DMS79 treated with DMSO at 0.1 percent for 48 hours (cell line): ENCODE data around the gene NRARP.
"Not testable (repeated sequence)": the region's sequence is repeated elsewhere in the genome, so short reads cannot be mapped to it uniquely, and the experiment has no call there.

Experiments used
- DNase-seq: peaks from one replicate; lab custom pipeline; 2025; lab: John Stamatoyannopoulos, UW

Gene NRARP

GRCh38 chr9:137302118-137302448 lies at the start of gene NRARP:
NRARP (minus strand) TSS chr9:137302271; CDS start chr9:137301928, 343 bp downstream.
- DNase-seq = peak; percentile 66

GRCh38 chr9:137350696-137351584 lies 48.9 kb upstream of the NRARP start:
- no peak for DNase-seq

GRCh38 chr9:137349471-137350033 lies 47.5 kb upstream of the NRARP start:
- DNase-seq = no peak

DNA sequence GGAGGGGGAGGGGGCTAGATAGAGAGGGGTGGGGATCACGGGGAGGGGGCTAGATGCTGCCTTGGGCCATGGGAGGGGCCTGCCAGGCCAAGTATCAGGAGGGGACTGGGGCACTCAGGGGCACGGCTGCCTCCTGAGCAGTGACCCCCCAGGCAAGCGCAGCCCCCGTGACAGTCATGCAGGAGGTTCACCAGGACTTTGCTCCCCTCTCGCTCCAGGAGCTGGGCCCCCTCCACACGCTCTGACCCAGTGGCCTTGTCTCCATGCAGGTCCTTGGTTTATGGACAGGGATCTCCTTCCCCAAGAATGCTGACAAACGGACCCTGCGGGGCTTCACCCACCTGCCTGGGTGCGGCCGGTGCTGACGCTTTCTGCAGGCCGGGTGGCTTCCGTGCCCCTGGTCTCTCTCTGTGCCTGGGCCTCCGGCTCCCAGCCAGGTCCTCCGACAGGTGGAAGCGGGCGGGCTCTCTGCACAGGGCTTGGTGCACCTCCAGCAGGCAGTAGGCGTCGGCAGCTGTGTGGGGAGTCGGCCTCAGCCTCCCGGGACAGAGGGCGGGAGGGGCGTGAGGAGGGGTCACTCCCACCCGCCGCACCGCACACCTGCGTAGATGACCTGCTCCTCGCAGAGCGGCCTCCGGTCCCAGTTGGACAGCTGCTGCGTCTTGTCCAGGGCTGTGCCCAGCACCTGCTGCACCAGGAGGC lies 46.8 kb upstream of the NRARP start:
- DNase-seq = no peak

- no peak for DNase-seq
These were observed 45.9 kb upstream of the NRARP start for GRCh38 chr9:137347928-137348327.

DNA sequence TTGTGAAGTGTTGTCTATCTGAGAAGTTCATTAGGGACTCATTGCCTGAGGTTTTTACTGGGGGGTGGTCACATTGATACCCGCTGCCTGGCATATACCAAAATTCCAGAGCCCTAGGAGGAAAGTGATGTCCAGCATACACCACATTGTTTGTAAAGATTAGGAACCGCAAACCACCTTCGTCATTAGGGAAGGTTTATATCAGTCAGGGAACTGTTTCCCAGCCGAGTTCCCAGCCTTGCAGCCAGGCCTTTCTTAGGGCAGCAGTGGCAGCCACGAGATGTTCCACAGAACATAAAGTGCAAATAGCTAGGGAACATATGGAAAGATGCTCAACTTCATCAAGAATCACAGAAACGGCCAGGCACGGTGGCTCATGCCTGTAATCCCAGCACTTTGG lies 40.4 kb upstream of the NRARP start:
- no peak for DNase-seq

DNA sequence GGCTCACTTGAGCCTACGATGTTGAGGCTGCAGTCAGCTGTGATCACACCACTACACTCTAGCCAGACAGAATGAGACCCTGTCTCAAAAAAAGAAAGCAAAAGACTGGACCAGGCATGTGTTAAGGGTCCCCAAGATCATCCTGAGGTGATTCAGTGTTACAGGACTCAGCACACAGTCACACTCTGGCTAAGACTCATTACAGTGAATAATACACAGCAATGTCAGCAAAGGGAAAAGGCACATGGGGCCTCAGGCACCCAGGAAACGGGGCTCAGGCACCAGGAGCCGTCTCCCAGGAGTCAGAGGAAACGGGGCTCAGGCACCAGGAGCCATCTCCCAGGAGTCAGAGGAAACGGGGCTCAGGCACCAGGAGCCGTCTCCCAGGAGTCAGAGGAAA lies 39.2 kb upstream of the NRARP start:
- DNase-seq = no peak

DNA sequence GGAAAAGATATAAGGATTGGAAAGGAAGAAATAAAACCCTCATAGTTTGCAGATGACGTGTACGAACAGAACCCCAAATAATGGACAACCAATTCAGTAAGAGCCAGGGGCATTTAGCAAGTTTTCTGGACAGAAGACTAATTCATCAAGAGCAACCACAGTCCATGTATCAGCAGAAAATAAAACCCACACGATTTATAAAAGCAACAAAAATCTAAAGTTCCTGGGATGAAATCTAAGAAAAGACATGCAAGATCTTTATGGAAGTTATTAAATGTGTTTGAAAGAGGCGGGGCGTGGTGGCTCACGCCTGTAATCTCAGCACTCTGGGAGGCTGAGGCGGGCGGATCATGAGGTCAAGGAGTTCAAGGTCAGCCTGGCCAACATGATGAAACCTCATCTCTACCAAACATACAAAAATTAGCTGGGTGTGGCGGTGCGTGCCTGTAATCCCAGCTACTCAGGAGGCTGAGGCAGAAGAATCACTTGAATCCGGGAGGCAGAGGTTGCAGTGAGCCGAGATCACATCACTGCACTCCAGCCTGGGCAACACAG lies 37.9 kb upstream of the NRARP start:
- not testable (repeated sequence) for DNase-seq

DNA sequence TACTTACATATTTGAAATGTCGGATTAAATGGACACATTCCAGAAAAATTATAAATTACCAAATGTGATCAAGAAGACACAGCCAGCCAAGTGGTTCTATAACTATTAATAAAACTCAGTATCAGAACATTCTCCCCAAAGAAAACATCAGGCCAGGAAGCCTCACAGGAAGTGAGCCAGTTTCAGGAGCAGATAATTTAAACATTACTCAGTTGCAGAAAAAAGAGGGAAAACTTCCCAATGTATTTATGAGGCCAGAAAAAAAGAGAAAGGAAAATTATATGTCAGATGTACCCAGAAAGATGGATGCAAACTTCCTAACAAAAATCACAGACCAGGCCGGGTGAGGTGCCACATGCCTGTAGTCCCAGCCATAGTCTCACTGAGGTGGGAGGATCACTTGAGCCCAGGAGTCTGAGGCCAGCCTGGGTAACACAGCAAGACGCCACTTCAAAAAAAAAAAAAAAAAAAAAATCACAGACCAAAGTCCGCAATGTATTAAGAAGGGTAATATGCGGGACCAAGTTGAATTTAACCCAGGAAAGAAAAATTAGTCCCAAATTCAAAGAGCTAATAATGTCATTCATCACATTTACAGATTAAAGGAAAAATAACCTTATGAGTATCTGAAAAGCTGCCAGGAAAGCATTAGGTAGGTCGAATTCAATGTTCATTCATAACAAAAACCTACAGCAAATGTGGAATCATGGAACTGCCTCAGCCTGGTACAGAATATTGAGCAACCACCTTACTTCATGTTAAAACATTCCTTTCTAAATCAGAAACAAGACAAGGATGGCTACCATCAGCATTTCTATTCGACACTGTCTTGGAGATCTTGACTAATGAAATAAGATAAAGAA lies 37.2 kb upstream of the NRARP start:
- DNase-seq = no peak

DNA sequence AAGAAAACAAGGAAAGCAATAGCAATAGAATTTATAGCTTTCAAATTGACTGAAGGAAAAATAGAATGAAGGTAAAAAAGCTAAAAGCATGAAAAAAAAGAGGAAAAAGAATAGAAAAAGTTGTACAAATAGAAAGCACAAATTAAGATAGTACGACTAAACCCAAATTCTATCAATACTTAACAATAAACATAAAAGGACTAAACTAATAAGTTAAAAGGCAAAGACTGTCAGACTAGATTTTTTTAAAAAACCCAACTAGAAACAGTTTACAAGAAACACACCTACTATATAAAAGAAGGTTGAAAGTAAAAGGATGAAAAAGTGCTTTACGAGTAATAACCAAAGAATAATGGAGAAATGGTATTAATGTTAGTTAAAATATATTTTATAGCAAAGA lies 34.7 kb upstream of the NRARP start:
- no peak for DNase-seq

DNA sequence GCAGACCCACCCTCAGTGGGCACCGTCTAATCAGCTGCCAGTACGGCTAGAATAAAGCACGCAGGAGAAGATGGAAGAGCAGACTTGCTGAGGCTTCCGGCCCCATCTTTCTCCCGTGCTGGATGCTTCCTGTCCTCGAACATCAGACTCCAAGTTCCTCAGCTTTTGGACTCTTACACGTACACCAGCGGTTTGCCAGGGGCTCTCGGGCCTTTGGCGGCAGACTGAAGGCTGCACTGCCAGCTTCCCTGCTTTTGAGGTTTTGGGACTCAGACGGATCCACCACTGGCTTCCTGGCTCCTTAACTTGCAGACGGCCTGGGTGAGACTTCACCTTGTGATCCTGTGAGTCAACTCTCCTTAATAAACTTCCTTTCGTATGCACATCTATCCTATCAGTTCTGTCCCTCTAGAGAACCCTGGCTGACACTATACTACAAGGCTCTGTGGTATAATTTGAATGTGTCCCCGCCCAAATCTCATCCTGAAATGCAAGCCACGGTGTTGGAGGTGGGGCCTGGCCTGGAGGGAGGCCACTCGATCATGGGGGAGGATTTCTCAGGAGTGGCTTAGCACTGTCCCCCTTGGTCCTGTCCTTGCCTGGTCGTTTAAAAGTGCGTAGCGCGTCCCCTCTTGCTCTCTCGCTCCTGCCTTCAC lies 31.1 kb upstream of the NRARP start:
- no peak for DNase-seq

DNA sequence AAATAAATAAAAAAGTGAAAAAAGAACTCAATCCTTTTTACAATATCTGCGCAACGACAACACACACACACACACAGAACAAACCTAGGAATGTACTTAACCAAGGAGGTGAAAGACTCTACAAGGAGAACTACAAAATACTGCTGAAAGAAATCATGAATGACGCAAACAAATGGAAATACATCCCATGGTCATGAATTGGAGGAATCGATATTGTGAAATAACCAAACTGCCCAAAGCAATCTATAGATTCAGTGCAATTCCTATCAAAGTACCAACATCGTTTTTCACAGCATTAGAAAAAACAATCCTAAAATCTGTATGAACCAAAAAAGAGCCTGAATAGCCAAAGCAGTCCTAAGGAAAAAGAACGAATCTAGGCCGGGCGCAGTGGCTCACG lies 29.9 kb upstream of the NRARP start:
- no peak for DNase-seq

DNA sequence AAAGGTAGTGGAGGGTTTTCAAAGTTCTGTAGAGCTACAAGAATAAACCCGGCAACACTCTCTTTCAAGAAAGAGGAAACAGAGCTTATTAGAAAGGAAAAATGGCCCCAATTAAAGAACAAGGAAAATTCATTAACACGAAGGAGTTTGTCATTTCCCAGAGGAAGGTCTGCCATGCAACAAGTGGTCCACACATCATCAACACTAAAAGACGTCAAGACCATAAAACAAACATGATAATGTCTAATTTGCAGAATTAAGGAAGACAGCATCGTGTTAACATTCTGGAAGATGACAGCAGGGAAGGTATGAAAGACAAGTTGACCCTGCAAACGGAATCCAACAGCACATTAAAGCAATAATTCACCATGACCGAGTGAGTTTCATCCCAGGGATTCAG lies 28.6 kb upstream of the NRARP start:
- DNase-seq = no peak

DNA sequence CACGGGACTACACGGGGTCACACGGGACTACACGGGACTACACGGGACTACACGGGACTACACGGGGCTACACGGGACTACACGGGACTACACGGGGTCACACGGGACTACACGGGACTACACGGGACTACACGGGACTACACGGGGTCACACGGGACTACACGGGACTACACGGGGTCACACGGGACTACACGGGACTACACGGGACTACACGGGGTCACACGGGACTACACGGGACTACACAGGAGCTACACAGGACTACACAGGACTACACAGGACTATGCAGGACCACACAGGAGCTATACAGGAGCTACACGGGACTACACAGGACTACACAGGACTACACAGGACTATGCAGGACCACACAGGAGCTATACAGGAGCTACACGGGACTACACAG lies 27.5 kb upstream of the NRARP start:
- DNase-seq = not testable (repeated sequence)

- not testable (repeated sequence) for DNase-seq
These were observed 25.8 kb upstream of the NRARP start for GRCh38 chr9:137327641-137328550.

DNA sequence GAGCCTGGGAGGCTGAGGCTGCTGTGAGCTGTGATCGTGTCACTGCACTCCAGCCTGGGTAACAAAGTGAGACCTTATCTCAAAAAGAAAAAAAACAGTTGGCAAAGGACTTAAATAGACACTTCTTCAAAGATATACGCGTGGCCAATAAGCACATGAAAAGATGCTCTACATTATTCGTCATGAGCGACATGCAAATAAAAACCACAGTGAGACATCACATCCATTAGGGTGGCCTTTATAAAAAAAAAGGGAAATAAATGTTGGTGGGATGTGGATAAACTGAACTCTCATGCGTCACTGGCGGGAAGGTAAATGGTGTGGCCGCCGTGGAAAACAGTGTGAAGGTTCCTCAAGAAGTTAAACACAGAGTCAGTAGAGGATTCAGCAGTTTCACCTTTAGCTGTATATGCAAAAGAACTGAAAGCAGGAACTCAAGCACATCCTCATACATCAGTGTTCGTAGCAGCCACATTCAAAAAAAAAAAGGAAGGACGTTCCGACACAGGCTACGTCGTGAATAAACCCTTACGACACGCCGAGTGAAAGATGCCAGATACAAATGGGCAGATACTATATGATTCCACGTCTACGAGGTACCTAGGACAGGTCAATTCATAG lies 24.5 kb upstream of the NRARP start:
- no peak for DNase-seq

DNA sequence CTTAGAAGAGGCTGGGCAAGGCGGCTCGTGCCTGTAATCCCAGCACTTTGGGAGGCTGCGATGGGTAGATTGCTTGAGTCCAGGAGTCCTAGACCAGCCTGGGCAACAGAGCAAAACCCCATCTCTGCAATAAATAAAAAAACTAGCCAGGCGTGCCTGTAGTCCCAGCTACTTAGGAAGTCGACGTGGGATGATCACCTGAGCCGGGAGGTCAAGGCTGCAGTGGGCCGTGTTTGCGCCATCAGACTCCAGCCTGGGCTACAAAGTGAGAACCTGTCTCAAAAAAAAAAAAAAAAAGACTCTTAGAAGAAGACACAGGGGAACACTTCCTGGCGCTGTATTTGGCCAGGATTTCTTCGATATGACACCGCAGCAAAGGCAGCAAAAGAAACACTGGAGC lies 23.7 kb upstream of the NRARP start:
- DNase-seq = no peak

DNA sequence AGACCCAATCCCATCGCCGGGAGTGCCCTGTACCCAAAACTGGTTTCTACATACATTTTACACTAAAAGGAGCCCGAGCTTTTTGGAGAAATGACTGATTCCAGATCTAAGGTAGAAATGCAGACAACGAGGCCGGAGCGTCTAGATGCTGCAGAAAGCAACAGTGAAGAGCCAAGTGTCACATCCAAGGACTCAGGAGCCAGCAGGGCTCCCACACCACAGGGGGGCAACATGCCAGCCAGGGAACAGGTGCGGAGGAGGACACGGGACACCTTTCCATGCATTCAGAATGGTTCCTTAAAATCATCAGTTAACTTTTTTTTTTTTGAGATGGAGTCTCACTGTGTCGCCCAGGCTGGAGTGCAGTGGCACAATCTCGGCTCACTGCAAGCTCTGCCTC lies 23.1 kb upstream of the NRARP start:
- no peak for DNase-seq

- no peak for DNase-seq
These were observed 21.7 kb upstream of the NRARP start for GRCh38 chr9:137323531-137324331.
